ENCODE results near the gene NKIRAS2.

DNA sequence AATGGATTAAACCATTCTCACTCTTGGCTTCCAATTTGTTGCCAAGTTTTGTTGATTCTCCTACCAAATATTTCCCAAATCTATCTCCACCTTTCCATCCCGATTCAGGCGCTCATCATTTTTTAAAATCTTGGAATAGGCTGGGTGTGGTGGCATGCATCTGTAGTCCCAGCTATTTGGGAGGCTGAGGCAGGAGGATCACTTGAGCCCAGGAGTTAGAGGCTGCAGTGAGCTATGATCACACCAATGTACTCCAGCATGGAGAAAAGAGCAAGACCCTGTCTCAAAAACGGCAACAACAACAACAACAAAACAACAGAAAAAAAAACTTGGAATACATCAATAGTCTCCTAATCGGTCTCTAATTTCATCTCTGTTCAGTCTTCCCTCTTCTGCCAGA, 902 bp upstream of the NKIRAS2 start:
- TF ChIP-seq, protein P1, sequence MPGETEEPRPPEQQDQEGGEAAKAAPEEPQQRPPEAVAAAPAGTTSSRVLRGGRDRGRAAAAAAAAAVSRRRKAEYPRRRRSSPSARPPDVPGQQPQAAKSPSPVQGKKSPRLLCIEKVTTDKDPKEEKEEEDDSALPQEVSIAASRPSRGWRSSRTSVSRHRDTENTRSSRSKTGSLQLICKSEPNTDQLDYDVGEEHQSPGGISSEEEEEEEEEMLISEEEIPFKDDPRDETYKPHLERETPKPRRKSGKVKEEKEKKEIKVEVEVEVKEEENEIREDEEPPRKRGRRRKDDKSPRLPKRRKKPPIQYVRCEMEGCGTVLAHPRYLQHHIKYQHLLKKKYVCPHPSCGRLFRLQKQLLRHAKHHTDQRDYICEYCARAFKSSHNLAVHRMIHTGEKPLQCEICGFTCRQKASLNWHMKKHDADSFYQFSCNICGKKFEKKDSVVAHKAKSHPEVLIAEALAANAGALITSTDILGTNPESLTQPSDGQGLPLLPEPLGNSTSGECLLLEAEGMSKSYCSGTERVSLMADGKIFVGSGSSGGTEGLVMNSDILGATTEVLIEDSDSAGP (CRISPR knock-in tag; IDR thresholded peaks at IDR 0.05; ENCODE audit: borderline replicate concordance) = no peak
- TF ChIP-seq ELF1 (CRISPR knock-in tag; IDR thresholded peaks at IDR 0.05) (no peak), CBX5 (CRISPR knock-in tag; IDR thresholded peaks at IDR 0.05; ENCODE audit: borderline replicate concordance) (no peak), CBX1 (IDR thresholded peaks at IDR 0.05; ENCODE audit: low read depth) (no peak), KLF16 (CRISPR knock-in tag; IDR thresholded peaks at IDR 0.05) (no peak), NFE2 (CRISPR knock-in tag; IDR thresholded peaks at IDR 0.05) (no peak), POLR2AphosphoS5 (IDR thresholded peaks at IDR 0.05; ENCODE audit: low read depth, low read length) (no peak), EZH2 (conservative IDR thresholded peaks at IDR 0.05; ENCODE audit: low read depth, low read length) (no peak), RFX5 (IDR thresholded peaks at IDR 0.05; ENCODE audit: low read depth, low read length) (no peak)
- TF ChIP-seq, protein P2, sequence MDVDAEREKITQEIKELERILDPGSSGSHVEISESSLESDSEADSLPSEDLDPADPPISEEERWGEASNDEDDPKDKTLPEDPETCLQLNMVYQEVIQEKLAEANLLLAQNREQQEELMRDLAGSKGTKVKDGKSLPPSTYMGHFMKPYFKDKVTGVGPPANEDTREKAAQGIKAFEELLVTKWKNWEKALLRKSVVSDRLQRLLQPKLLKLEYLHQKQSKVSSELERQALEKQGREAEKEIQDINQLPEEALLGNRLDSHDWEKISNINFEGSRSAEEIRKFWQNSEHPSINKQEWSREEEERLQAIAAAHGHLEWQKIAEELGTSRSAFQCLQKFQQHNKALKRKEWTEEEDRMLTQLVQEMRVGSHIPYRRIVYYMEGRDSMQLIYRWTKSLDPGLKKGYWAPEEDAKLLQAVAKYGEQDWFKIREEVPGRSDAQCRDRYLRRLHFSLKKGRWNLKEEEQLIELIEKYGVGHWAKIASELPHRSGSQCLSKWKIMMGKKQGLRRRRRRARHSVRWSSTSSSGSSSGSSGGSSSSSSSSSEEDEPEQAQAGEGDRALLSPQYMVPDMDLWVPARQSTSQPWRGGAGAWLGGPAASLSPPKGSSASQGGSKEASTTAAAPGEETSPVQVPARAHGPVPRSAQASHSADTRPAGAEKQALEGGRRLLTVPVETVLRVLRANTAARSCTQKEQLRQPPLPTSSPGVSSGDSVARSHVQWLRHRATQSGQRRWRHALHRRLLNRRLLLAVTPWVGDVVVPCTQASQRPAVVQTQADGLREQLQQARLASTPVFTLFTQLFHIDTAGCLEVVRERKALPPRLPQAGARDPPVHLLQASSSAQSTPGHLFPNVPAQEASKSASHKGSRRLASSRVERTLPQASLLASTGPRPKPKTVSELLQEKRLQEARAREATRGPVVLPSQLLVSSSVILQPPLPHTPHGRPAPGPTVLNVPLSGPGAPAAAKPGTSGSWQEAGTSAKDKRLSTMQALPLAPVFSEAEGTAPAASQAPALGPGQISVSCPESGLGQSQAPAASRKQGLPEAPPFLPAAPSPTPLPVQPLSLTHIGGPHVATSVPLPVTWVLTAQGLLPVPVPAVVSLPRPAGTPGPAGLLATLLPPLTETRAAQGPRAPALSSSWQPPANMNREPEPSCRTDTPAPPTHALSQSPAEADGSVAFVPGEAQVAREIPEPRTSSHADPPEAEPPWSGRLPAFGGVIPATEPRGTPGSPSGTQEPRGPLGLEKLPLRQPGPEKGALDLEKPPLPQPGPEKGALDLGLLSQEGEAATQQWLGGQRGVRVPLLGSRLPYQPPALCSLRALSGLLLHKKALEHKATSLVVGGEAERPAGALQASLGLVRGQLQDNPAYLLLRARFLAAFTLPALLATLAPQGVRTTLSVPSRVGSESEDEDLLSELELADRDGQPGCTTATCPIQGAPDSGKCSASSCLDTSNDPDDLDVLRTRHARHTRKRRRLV (CRISPR knock-in tag; IDR thresholded peaks at IDR 0.05) = no peak

Measured in HepG2 (cell line).